IMR-90 (cell line): ENCODE data around the gene RGS19. TPM values are rescaled to one million over a fixed set of nuclear protein-coding genes. Genes with fewer than 3 reads are reported as not detected.

Source experiments
- ATAC-seq: fragments of 200-7000 bp; cut with Tn5 transposase; 2 replicates; pipeline ENCODE4 v1.9.1; 2020; ENCODE audit warnings: low read depth, mild to moderate bottlenecking, moderate library complexity
- BruUV-seq: library from RNA; stranded (reverse); fragments of 400-500 nt; replicated peaks from 2 replicates; lab custom pipeline; 2021; lab: Mats Ljungman, UMichigan
- CTCF ChIA-PET: fragments of 300-600 bp; formaldehyde crosslinking; extraction: SDS; loops from one replicate; lab custom pipeline; 2021; ENCODE audit warnings: antibody characterized with exemption; lab: Yijun Ruan, JAX
- POLR2A ChIA-PET: fragments of 300-600 bp; sonication (Branson Sonifier 250); formaldehyde crosslinking; loops from one replicate; lab custom pipeline; 2022; ENCODE audit warnings: antibody characterized with exemption; ENCODE audit not compliant: unreplicated experiment; lab: Charles Lee
- DNase-seq: peaks from one replicate; pipeline ENCODE4 v3.0.0; 2013
- H2AFZ ChIP-seq: replicated peaks from 2 replicates; pipeline ENCODE3; 2013; ENCODE audit warnings: low read length, mild to moderate bottlenecking; ENCODE audit not compliant: poor library complexity
- H2AK5ac ChIP-seq: 2 replicates; pipeline ENCODE4 v1.6.1; 2013; ENCODE audit warnings: low read depth, low read length, inconsistent platforms
- H2AK9ac ChIP-seq: replicated peaks from 2 replicates; pipeline ENCODE3; 2013; ENCODE audit warnings: mild to moderate bottlenecking, low read depth, low read length, moderate library complexity; ENCODE audit not compliant: poor library complexity
- H2BK120ac ChIP-seq: 2 replicates; pipeline ENCODE4 v1.6.1; 2013; ENCODE audit warnings: low read depth, low read length, inconsistent platforms
- H2BK15ac ChIP-seq: 3 replicates; pipeline ENCODE4 v1.6.1; 2013; ENCODE audit warnings: low read depth, low read length, inconsistent platforms
- H2BK20ac ChIP-seq: 2 replicates; pipeline ENCODE4 v1.6.1; 2013; ENCODE audit warnings: low read depth, mild to moderate bottlenecking, inconsistent platforms, low read length, moderate library complexity
- H2BK5ac ChIP-seq: 2 replicates; pipeline ENCODE4 v1.6.1; 2013; ENCODE audit warnings: mild to moderate bottlenecking, low read depth, low read length, inconsistent platforms; ENCODE audit not compliant: poor library complexity, severe bottlenecking
- H3K14ac ChIP-seq: replicated peaks from 2 replicates; pipeline ENCODE4 v1.6.1; 2013; ENCODE audit warnings: low read depth, low read length, inconsistent platforms
- H3K18ac ChIP-seq: 2 replicates; pipeline ENCODE4 v1.6.1; 2013; ENCODE audit warnings: low read depth, low read length, control low read depth
- H3K23ac ChIP-seq: 2 replicates; pipeline ENCODE4 v1.6.1; 2013; ENCODE audit warnings: low read depth, low read length, inconsistent platforms
- H3K27ac ChIP-seq: 2 replicates; pipeline ENCODE4 v1.5.1; 2013; ENCODE audit warnings: mild to moderate bottlenecking, control low read depth, low read length; ENCODE audit not compliant: insufficient read depth
- H3K27me3 ChIP-seq: 2 replicates; pipeline ENCODE4 v1.6.1; 2013; ENCODE audit warnings: low read length; ENCODE audit not compliant: control insufficient read depth, insufficient read depth
- H3K36me3 ChIP-seq: 2 replicates; pipeline ENCODE4 v1.6.1; 2013; ENCODE audit warnings: low read length, mixed read lengths; ENCODE audit not compliant: control insufficient read depth, insufficient read depth
- H3K4ac ChIP-seq: 2 replicates; pipeline ENCODE4 v1.6.1; 2013; ENCODE audit warnings: low read depth, low read length, inconsistent platforms
- H3K4me1 ChIP-seq: 2 replicates; pipeline ENCODE4 v1.6.1; 2013; ENCODE audit warnings: low read length, mixed read lengths; ENCODE audit not compliant: control insufficient read depth, insufficient read depth
- H3K4me2 ChIP-seq: 2 replicates; pipeline ENCODE4 v1.6.1; 2013; ENCODE audit warnings: low read depth, mild to moderate bottlenecking, control low read depth, low read length, moderate library complexity
- H3K4me3 ChIP-seq: 2 replicates; pipeline ENCODE4 v1.5.1; 2013; ENCODE audit warnings: low read depth, mild to moderate bottlenecking, control low read depth, low read length, moderate library complexity; ENCODE audit not compliant: insufficient read depth
- H3K56ac ChIP-seq: 2 replicates; pipeline ENCODE4 v1.6.1; 2013; ENCODE audit warnings: low read length, inconsistent platforms; ENCODE audit not compliant: insufficient read depth; ENCODE audit errors: extremely low read depth
- H3K79me1 ChIP-seq, 2 experiments: 2 replicates each; pipeline ENCODE4 v1.6.1; 2013; ENCODE audit warnings: low read length in 2 of 2, inconsistent platforms in 1 of 2, low read depth in 1 of 2
- H3K9ac ChIP-seq: 2 replicates; pipeline ENCODE4 v1.6.1; 2013; ENCODE audit warnings: low read depth, low read length, control low read depth
- H3K9me1 ChIP-seq: 2 replicates; pipeline ENCODE4 v1.6.1; 2013; ENCODE audit warnings: low read length, inconsistent platforms; ENCODE audit not compliant: insufficient read depth
- H3K9me3 ChIP-seq: 2 replicates; pipeline ENCODE4 v1.6.1; 2013; ENCODE audit warnings: low read length; ENCODE audit not compliant: control insufficient read depth, insufficient read depth
- H4K20me1 ChIP-seq: 2 replicates; pipeline ENCODE4 v1.6.1; 2013; ENCODE audit warnings: low read length, inconsistent platforms; ENCODE audit not compliant: insufficient read depth
- H4K5ac ChIP-seq: 2 replicates; pipeline ENCODE4 v1.6.1; 2013; ENCODE audit warnings: mild to moderate bottlenecking, low read depth, low read length, control low read depth
- H4K8ac ChIP-seq, 2 experiments: 2 replicates each; pipeline ENCODE4 v1.6.1; 2013; ENCODE audit warnings: low read depth in 2 of 2, low read length in 2 of 2, control low read depth in 1 of 2, inconsistent platforms in 1 of 2
- H4K91ac ChIP-seq: 2 replicates; pipeline ENCODE4 v1.6.1; 2013; ENCODE audit warnings: low read depth, low read length, inconsistent platforms; ENCODE audit not compliant: insufficient read depth
- BHLHE40 ChIP-seq: fragments of 150-350 bp; IDR thresholded peaks from 2 replicates; pipeline ENCODE4 v1.6.1; 2016; ENCODE audit warnings: mild to moderate bottlenecking, low read depth, low read length
- CEBPB ChIP-seq: IDR thresholded peaks from 2 replicates; pipeline ENCODE4 v1.6.1; 2012; ENCODE audit warnings: low read depth, low read length, improper control_type of control experiment
- CHD1 ChIP-seq: IDR thresholded peaks from 2 replicates; pipeline ENCODE4 v1.6.1; 2012; ENCODE audit warnings: low read depth, low read length, improper control_type of control experiment
- CTCF ChIP-seq: conservative IDR thresholded peaks from 2 replicates; pipeline ENCODE4 v1.5.1; 2012; ENCODE audit warnings: mild to moderate bottlenecking, low read depth, low read length, improper control_type of control experiment
- FOS ChIP-seq: fragments of 150-350 bp; IDR thresholded peaks from 2 replicates; pipeline ENCODE4 v1.6.1; 2016; ENCODE audit warnings: low read depth, low read length
- MAFK ChIP-seq: IDR thresholded peaks from 2 replicates; pipeline ENCODE4 v1.6.1; 2012; ENCODE audit warnings: low read depth, low read length, improper control_type of control experiment
- MAZ ChIP-seq: IDR thresholded peaks from 2 replicates; pipeline ENCODE4 v1.6.1; 2012; ENCODE audit warnings: low read depth, mild to moderate bottlenecking, low read length, improper control_type of control experiment, moderate library complexity, borderline replicate concordance
- MXI1 ChIP-seq: IDR thresholded peaks from 2 replicates; pipeline ENCODE4 v1.6.1; 2012; ENCODE audit warnings: low read depth, mild to moderate bottlenecking, low read length, moderate library complexity, borderline replicate concordance
- NFE2L2 ChIP-seq: fragments of 150-350 bp; IDR thresholded peaks from 2 replicates; pipeline ENCODE4 v1.6.1; 2016; ENCODE audit warnings: low read depth, mild to moderate bottlenecking, low read length
- POLR2A ChIP-seq: IDR thresholded peaks from 2 replicates; pipeline ENCODE4 v1.6.1; 2012; ENCODE audit warnings: mild to moderate bottlenecking, low read depth, low read length
- RAD21 ChIP-seq: IDR thresholded peaks from 2 replicates; pipeline ENCODE4 v1.6.1; 2012; ENCODE audit warnings: low read length, improper control_type of control experiment
- RCOR1 ChIP-seq: IDR thresholded peaks from 2 replicates; pipeline ENCODE4 v1.6.1; 2012; ENCODE audit warnings: mild to moderate bottlenecking, low read length, improper control_type of control experiment; ENCODE audit not compliant: insufficient replicate concordance
- RFX5 ChIP-seq: IDR thresholded peaks from 2 replicates; pipeline ENCODE4 v1.8.0; 2012; ENCODE audit warnings: low read depth, mild to moderate bottlenecking, low read length, moderate library complexity
- SMC3 ChIP-seq: fragments of 150-350 bp; IDR thresholded peaks from 2 replicates; pipeline ENCODE4 v1.6.1; 2016; ENCODE audit warnings: low read depth, mild to moderate bottlenecking, antibody characterized with exemption, low read length, moderate library complexity
- WGBS, 2 experiments: methylation state at CpG; one replicate each; pipeline versions ENCODE4 v1.1.5 to v1.1.7; 2013; ENCODE audit warnings: missing lambda C conversion rate in 2 of 2; ENCODE audit not compliant: insufficient read length in 1 of 2; ENCODE audit errors: extremely low coverage in 2 of 2; 5-methylcytosine and 5-hydroxymethylcytosine counted together
- dilution Hi-C: fragments of 300-500 bp; cut with HindIII; formaldehyde crosslinking; loops from one replicate; pipeline ENCODE4 v1.14.3; 2018; ENCODE audit warnings: low sequenced_read_pairs; ENCODE audit not compliant: unreplicated experiment
- in situ Hi-C: fragments of 300-500 bp; cut with MboI; formaldehyde crosslinking; loops from 3 replicates; pipeline ENCODE4 v1.14.3; 2019; ENCODE audit warnings: low sequenced_read_pairs, inconsistent platforms, mixed read lengths
- intact Hi-C: fragments of 100-400 bp; cut with micrococcal nuclease; formaldehyde crosslinking; loops from 2 replicates; pipeline ENCODE4 v1.10.0; 2022
- polyA plus RNA-seq, 3 experiments: library from polyadenylated mRNA; depleted of rRNA; stranded (reverse); fragments of >200 nt; gene quantifications; 2 replicates each; pipeline ENCODE4 v1.2.3, GENCODE V29; 2012; ENCODE audit warnings: low replicate concordance in 1 of 3
- total RNA-seq: library from RNA; depleted of rRNA; stranded (reverse); fragments of >200 nt; gene quantifications from 2 replicates; pipeline ENCODE4 v1.2.3, GENCODE V29; 2012

Gene RGS19
- total and polyA plus RNA-seq, 2 of the 4 experiments (the other 2 are of a cell fraction): 7.7 to 17.5 TPM

GRCh38 chr20:64039293-64040160, 39.8 kb downstream of the RGS19 start (continued):
- TF ChIP-seq FOS (no peak), MAZ (no peak; the same call in 1 of the 2 replicates)

GRCh38 chr20:64038565-64039292, 40.6 kb downstream of the RGS19 start:
- peaks cover 5% of the 10 kb centered on the region; the same call in 1 of the 2 replicates for H3K4me1 ChIP-seq
- dilution Hi-C loops (no loop called here), in situ Hi-C loops (no loop called here), intact Hi-C loops (loop anchor here (1.0 to 2.0 kb wide), 2 partner anchors 18 to 82 kb away; no protein-coding TSS in a partner anchor)
- no peaks in the 10 kb centered on the region for H3K79me1 ChIP-seq
- H3K23ac ChIP-seq: no peak overlapping the region
- H2AK9ac ChIP-seq: peak overlapping the region; percentile 26
- H3K36me3 ChIP-seq: peaks cover 4% of the 10 kb centered on the region; the same call in 1 of the 2 replicates
- no TSS peak for BruUV-seq
- H3K9me3 ChIP-seq: no peaks in the 10 kb centered on the region
- DNase-seq (peak; percentile 67), ATAC-seq (peak; percentile 87)
- H4K8ac ChIP-seq: no peak overlapping the region
- H4K5ac ChIP-seq: no peak overlapping the region
- H3K56ac ChIP-seq: no peak overlapping the region
- ChIA-PET POLR2A (no interaction called here), CTCF (interaction anchor here (0.8 to 1.9 kb wide), 5 partner anchors 11 to 501 kb away, joined by 3 to 8 read pairs (median 3); partner anchors contain the start of gene PTK6)
- H3K9ac ChIP-seq: no peak overlapping the region
- H2BK15ac ChIP-seq: no peak overlapping the region
- no peaks in the 10 kb centered on the region for H3K9me1 ChIP-seq
- H3K4me3 ChIP-seq: peak overlapping the region; percentile 32
- no peak overlapping the region for H3K14ac ChIP-seq
- no peak overlapping the region for H3K27ac ChIP-seq
- H4K20me1 ChIP-seq: peaks cover 5% of the 10 kb centered on the region; the same call in 1 of the 2 replicates
- peak overlapping the region; percentile 91 for H2AFZ ChIP-seq
- no peak overlapping the region for H2BK120ac ChIP-seq
- no peak overlapping the region for H2AK5ac ChIP-seq
- WGBS, 2 experiments: 2% methylated on average over 51 of the region's 91 CpGs; no CpG with 5 or more reads in 1 of the 2 experiments
- no peak overlapping the region for H4K91ac ChIP-seq
- H3K18ac ChIP-seq: no peak overlapping the region
- H2BK20ac ChIP-seq: no peak overlapping the region
- peaks cover 46% of the 10 kb centered on the region for H3K27me3 ChIP-seq
- no peak overlapping the region for H2BK5ac ChIP-seq
- peak overlapping the region; percentile 62; the same call in 1 of the 2 replicates for H3K4me2 ChIP-seq
- no peak overlapping the region for H3K4ac ChIP-seq
- TF ChIP-seq CTCF (peak; percentile 69), POLR2A (no peak), MAFK (no peak), BHLHE40 (no peak), CEBPB (no peak), RCOR1 (no peak), RAD21 (peak; percentile 62), FOS (no peak), SMC3 (peak; percentile 59), NFE2L2 (no peak), RFX5 (no peak), MXI1 (no peak), CHD1 (no peak)
